HepG2 (cell line): Measurements from ENCODE around the gene KCND3. TPM values are rescaled to one million over a fixed set of nuclear protein-coding genes. Genes with fewer than 3 reads are reported as not detected.

Experiments used
- ATAC-seq: fragments of 200-7000 bp; cut with Tn5 transposase; 3 replicates; pipeline ENCODE4 v1.9.1; 2020; ENCODE audit warnings: mild to moderate bottlenecking, moderate library complexity
- BruUV-seq: library from RNA; stranded (reverse); fragments of 400-500 nt; replicated peaks from 2 replicates; lab custom pipeline; 2021; lab: Mats Ljungman, UMichigan
- CTCF ChIA-PET: fragments of 300-600 bp; formaldehyde crosslinking; extraction: SDS; loops from one replicate; lab custom pipeline; 2021; ENCODE audit warnings: low total read pairs, inconsistent platforms, low intra/inter-chr PET ratio; lab: Yijun Ruan, JAX
- POLR2A ChIA-PET: fragments of 350-600 bp; sonication (Branson Sonifier 250); formaldehyde crosslinking; loops from one replicate; lab custom pipeline; 2020; ENCODE audit warnings: antibody characterized with exemption, inconsistent platforms; lab: Yijun Ruan, JAX
- DNase-seq: peaks from one replicate; pipeline ENCODE4 v3.0.0-alpha.2; 2015; ENCODE audit warnings: low spot score
- FAIRE-seq: peaks from 3 replicates; lab custom pipeline; 2011; peaks lifted over from hg19 to GRCh38; lab: Jason Lieb, UNC
- H2AFZ ChIP-seq: one replicate; pipeline ENCODE4 v1.6.1; 2011; ENCODE audit warnings: low read length, inconsistent platforms
- H3K27ac ChIP-seq: fragments of 300-600 bp; 3 replicates; pipeline ENCODE4 v1.8.0; 2011; ENCODE audit warnings: mixed run types, mild to moderate bottlenecking, mixed read lengths, low read length, inconsistent platforms; ENCODE audit not compliant: insufficient read depth; ENCODE audit errors: extremely low read length
- H3K27me3 ChIP-seq, 2 experiments: fragments of 200-600 bp in 1 of 2; 2 replicates in 1 of 2; 3 replicates in 1 of 2; pipeline versions ENCODE4 v1.6.0 to v1.8.0; 2011; ENCODE audit warnings: low read length in 2 of 2, mild to moderate bottlenecking in 2 of 2, moderate library complexity in 2 of 2, inconsistent platforms in 1 of 2; ENCODE audit not compliant: insufficient read depth in 2 of 2, control insufficient read depth in 1 of 2
- H3K36me3 ChIP-seq, 2 experiments: fragments of 200-600 bp in 1 of 2; replicated peaks in 1 of 2; 2 replicates in 1 of 2; 3 replicates in 1 of 2; pipeline versions ENCODE4 v1.5.1 to v1.8.0; 2011; ENCODE audit warnings: low read length in 2 of 2, inconsistent platforms in 1 of 2; ENCODE audit not compliant: insufficient read depth in 2 of 2, control insufficient read depth in 1 of 2
- H3K4me1 ChIP-seq: 2 replicates; pipeline ENCODE4 v1.5.1; 2012; ENCODE audit warnings: low read length, inconsistent platforms; ENCODE audit not compliant: insufficient read depth
- H3K4me2 ChIP-seq: 2 replicates; pipeline ENCODE4 v1.6.0; 2011; ENCODE audit warnings: low read depth, low read length, inconsistent platforms
- H3K4me3 ChIP-seq, 3 experiments: fragments of 200-600 bp in 1 of 3; sonication (generic), shearing (Covaris generic) in 1 of 3; replicated peaks in 1 of 3; 2 replicates each; pipeline ENCODE4 v1.5.1; 2011 to 2016; ENCODE audit warnings: low read length in 3 of 3, inconsistent platforms in 2 of 3, low read depth in 2 of 3, mild to moderate bottlenecking in 2 of 3, control low read depth in 1 of 3, mixed read lengths in 1 of 3; ENCODE audit not compliant: insufficient read depth in 1 of 3
- H3K79me2 ChIP-seq: one replicate; pipeline ENCODE4 v1.6.1; 2011; ENCODE audit warnings: low read length, inconsistent platforms; ENCODE audit not compliant: insufficient read depth
- H3K9ac ChIP-seq: 2 replicates; pipeline ENCODE4 v1.6.0; 2011; ENCODE audit warnings: mild to moderate bottlenecking, low read depth, low read length, inconsistent platforms; ENCODE audit not compliant: insufficient read depth
- H3K9me3 ChIP-seq: 2 replicates; pipeline ENCODE4 v1.5.1; 2012; ENCODE audit warnings: mild to moderate bottlenecking, low read length
- H4K20me1 ChIP-seq: 2 replicates; pipeline ENCODE4 v1.6.0; 2011; ENCODE audit warnings: inconsistent platforms, mild to moderate bottlenecking, low read length, moderate library complexity; ENCODE audit not compliant: insufficient read depth
- BCL6 ChIP-seq: IDR thresholded peaks from 2 replicates; pipeline ENCODE4 v1.6.1; 2016; ENCODE audit warnings: missing genetic modification reagents, missing compliant biosample characterization
- FOXM1 ChIP-seq: sonication (generic); formaldehyde crosslinking; IDR thresholded peaks from 2 replicates; pipeline ENCODE4 v1.5.0; 2020; ENCODE audit warnings: missing genetic modification reagents
- FOXP1 ChIP-seq, 2 experiments: fragments of 450-650 bp in 1 of 2; IDR thresholded peaks; 2 replicates each; pipeline ENCODE4 v1.6.1; 2017 to 2018; ENCODE audit warnings: antibody characterized with exemption in 1 of 2
- HHEX ChIP-seq: IDR thresholded peaks from 2 replicates; pipeline ENCODE4 v1.6.1; 2016; ENCODE audit warnings: control low read depth
- HMG20A ChIP-seq: IDR thresholded peaks from 2 replicates; pipeline ENCODE4 v1.6.1; 2016; ENCODE audit warnings: borderline replicate concordance
- KAT8 ChIP-seq: IDR thresholded peaks from 2 replicates; pipeline ENCODE4 v1.6.1; 2016; ENCODE audit warnings: missing genetic modification reagents, missing compliant biosample characterization
- MEIS2 ChIP-seq: sonication (generic); formaldehyde crosslinking; IDR thresholded peaks from 2 replicates; pipeline ENCODE4 v1.9.0; 2021; ENCODE audit warnings: mild to moderate bottlenecking, missing genetic modification reagents
- PRMT3 ChIP-seq: sonication (generic); formaldehyde crosslinking; IDR thresholded peaks from 2 replicates; pipeline ENCODE4 v1.8.1; 2022; ENCODE audit warnings: low read depth, mild to moderate bottlenecking, moderate library complexity, missing genetic modification reagents, borderline replicate concordance
- RFXAP ChIP-seq: sonication (generic); formaldehyde crosslinking; IDR thresholded peaks from 2 replicates; pipeline ENCODE4 v1.4.0; 2020; ENCODE audit warnings: missing genetic modification reagents, borderline replicate concordance
- RXRB ChIP-seq: IDR thresholded peaks from 2 replicates; pipeline ENCODE4 v1.6.1; 2016; ENCODE audit warnings: borderline replicate concordance, missing genetic modification reagents, missing compliant biosample characterization
- SNAI1 ChIP-seq: sonication (generic); formaldehyde crosslinking; IDR thresholded peaks from 2 replicates; pipeline ENCODE4 v1.5.0; 2020; ENCODE audit warnings: mild to moderate bottlenecking, missing genetic modification reagents, borderline replicate concordance
- TEAD3 ChIP-seq: optimal IDR thresholded peaks from 2 replicates; pipeline ENCODE3; 2016; ENCODE audit warnings: borderline replicate concordance
- ZC3H4 ChIP-seq: sonication (generic); formaldehyde crosslinking; IDR thresholded peaks from 2 replicates; pipeline ENCODE4 v1.4.0; 2020; ENCODE audit warnings: missing genetic modification reagents, borderline replicate concordance
- ZFY ChIP-seq: sonication (generic); formaldehyde crosslinking; IDR thresholded peaks from 2 replicates; pipeline ENCODE4 v1.4.0; 2020; ENCODE audit warnings: missing genetic modification reagents
- ZMYM2 ChIP-seq: sonication (generic); formaldehyde crosslinking; IDR thresholded peaks from 2 replicates; pipeline ENCODE4 v1.8.0; 2022; ENCODE audit warnings: mild to moderate bottlenecking, missing genetic modification reagents
- ZMYM4 ChIP-seq: sonication (generic); formaldehyde crosslinking; IDR thresholded peaks from 2 replicates; pipeline ENCODE4 v1.8.1; 2023; ENCODE audit warnings: mild to moderate bottlenecking, missing genetic modification reagents
- ZNF451 ChIP-seq: sonication (generic); formaldehyde crosslinking; IDR thresholded peaks from 2 replicates; pipeline ENCODE4 v1.5.0; 2020; ENCODE audit warnings: mild to moderate bottlenecking, missing genetic modification reagents
- ZNF724P ChIP-seq: sonication (generic); formaldehyde crosslinking; IDR thresholded peaks from 2 replicates; pipeline ENCODE4 v1.8.0; 2022; ENCODE audit warnings: missing genetic modification reagents, borderline replicate concordance
- ZNF749 ChIP-seq: sonication (generic); formaldehyde crosslinking; IDR thresholded peaks from 2 replicates; pipeline ENCODE4 v1.8.0; 2022; ENCODE audit warnings: mild to moderate bottlenecking, missing genetic modification reagents, moderate library complexity, borderline replicate concordance
- WGBS: methylation state at CpG from one replicate; pipeline ENCODE4 v1.1.6; 2017; ENCODE audit warnings: low lambda C conversion rate; 5-methylcytosine and 5-hydroxymethylcytosine counted together
- in situ Hi-C: cut with HindIII; loops from 2 replicates; pipeline ENCODE4 v1.10.0; 2017; ENCODE audit warnings: low pct_unique_long_range_greater_than_20kb; ENCODE audit not compliant: extremely low pct_ligation_motif_present
- intact Hi-C: fragments of 100-400 bp; cut with micrococcal nuclease; formaldehyde crosslinking; loops from one replicate; pipeline ENCODE4 v1.10.0; 2022; ENCODE audit not compliant: unreplicated experiment
- polyA plus RNA-seq, 8 experiments: library from polyadenylated mRNA; depleted of rRNA in 3 of 8; stranded (reverse) in 7 of 8; unstranded in 1 of 8; fragments of >200 nt; fragmentation: Illumina TruSeq in 4 of 8; extraction: Trizol in 4 of 8; gene quantifications; 2 replicates each; pipeline versions ENCODE4 v1.2.1 to v1.2.3, GENCODE V29; 2011 to 2016; ENCODE audit warnings: low read depth in 4 of 8, missing spikeins in 1 of 8, mixed read lengths in 1 of 8; ENCODE audit not compliant: insufficient read depth in 1 of 8
- total RNA-seq, 5 experiments: library from RNA; depleted of rRNA; stranded (reverse); fragments of >200 nt; fragmentation: Illumina TruSeq; extraction: Trizol; gene quantifications; 2 replicates each; pipeline ENCODE4 v1.2.3, GENCODE V29; 2016; ENCODE audit warnings: low read depth in 1 of 5
- TF ChIP-seq, protein P1 (sequence below): sonication (generic); formaldehyde crosslinking; IDR thresholded peaks from 2 replicates; pipeline ENCODE4 v1.4.0; 2020; ENCODE audit warnings: missing genetic modification reagents
- TF ChIP-seq, protein P2 (sequence below): sonication (generic); formaldehyde crosslinking; IDR thresholded peaks from 2 replicates; pipeline ENCODE4 v1.9.0; 2021; ENCODE audit warnings: missing genetic modification reagents, mild to moderate bottlenecking, borderline replicate concordance
- TF ChIP-seq, protein P3 (sequence below): sonication (generic); formaldehyde crosslinking; IDR thresholded peaks from 2 replicates; pipeline ENCODE4 v1.8.0; 2023; ENCODE audit warnings: mild to moderate bottlenecking, missing genetic modification reagents
- TF ChIP-seq, protein P4 (sequence below): sonication (generic); formaldehyde crosslinking; IDR thresholded peaks from 2 replicates; pipeline ENCODE4 v1.5.0; 2020; ENCODE audit warnings: mild to moderate bottlenecking, low read depth, missing genetic modification reagents, borderline replicate concordance

The KCND3 gene
- total and polyA plus RNA-seq, 2 of the 13 experiments (the other 11 are each of a cell fraction or from before 2014, with no cell fraction given): 0.04 TPM; not detected in 1

DNA sequence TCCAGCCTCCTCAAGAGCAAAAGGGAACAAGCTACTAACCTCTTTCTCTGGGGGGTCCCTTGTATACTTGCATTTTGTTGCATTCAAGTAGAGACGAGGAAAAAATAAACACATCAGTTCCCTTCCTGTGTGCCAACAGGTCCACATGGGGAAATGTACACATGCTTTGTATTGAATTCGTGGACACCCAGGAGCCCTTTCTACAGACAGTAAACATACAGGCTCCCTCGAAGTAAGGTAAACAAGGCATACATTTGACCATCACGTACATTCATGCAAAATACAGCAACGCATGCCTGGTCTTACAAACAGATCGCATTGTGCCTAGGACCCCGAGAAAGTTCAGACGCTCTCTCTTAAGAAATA, 1.1 kb downstream of the KCND3 start:
- ChIA-PET CTCF (no interaction called here), POLR2A (no interaction called here)
- Histone ChIP-seq H3K27me3 (peaks cover 4 to 56% of the 10 kb centered on the region in 2 experiments; a peak in 4 of 5 replicates), H3K27ac (no peak overlapping the region), H3K79me2 (no peaks in the 10 kb centered on the region), H3K9me3 (no peaks in the 10 kb centered on the region), H3K4me3 (peak overlapping the region in 1 of 3 experiments; percentile 55; a peak in 1 of 6 replicates), H3K36me3 (no peaks in the 10 kb centered on the region), H3K4me2 (peak overlapping the region; percentile 56), H2AFZ (no peak overlapping the region), H4K20me1 (0 out of 2 replicates have a peak, but pooled peaks cover 3% of the 10 kb centered on the region), H3K4me1 (peaks cover 32% of the 10 kb centered on the region), H3K9ac (no peak overlapping the region)
- in situ Hi-C loops (no loop called here), intact Hi-C loops (no loop called here)
- WGBS: 11% methylated on average over 7 of the region's 8 CpGs
- DNase-seq (peak; percentile 13), FAIRE-seq (no peak), ATAC-seq (peak; percentile 25)
- no TSS peak for BruUV-seq
- TF ChIP-seq ZMYM2 (CRISPR knock-in tag): no peak
- no peak for TF ChIP-seq ZMYM4
- TF ChIP-seq ZNF451 (CRISPR knock-in tag): no peak
- TF ChIP-seq, protein P1, sequence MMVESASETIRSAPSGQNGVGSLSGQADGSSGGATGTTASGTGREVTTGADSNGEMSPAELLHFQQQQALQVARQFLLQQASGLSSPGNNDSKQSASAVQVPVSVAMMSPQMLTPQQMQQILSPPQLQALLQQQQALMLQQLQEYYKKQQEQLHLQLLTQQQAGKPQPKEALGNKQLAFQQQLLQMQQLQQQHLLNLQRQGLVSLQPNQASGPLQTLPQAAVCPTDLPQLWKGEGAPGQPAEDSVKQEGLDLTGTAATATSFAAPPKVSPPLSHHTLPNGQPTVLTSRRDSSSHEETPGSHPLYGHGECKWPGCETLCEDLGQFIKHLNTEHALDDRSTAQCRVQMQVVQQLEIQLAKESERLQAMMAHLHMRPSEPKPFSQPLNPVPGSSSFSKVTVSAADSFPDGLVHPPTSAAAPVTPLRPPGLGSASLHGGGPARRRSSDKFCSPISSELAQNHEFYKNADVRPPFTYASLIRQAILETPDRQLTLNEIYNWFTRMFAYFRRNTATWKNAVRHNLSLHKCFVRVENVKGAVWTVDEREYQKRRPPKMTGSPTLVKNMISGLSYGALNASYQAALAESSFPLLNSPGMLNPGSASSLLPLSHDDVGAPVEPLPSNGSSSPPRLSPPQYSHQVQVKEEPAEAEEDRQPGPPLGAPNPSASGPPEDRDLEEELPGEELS (CRISPR knock-in tag): peak; percentile 69
- TF ChIP-seq, protein P2, sequence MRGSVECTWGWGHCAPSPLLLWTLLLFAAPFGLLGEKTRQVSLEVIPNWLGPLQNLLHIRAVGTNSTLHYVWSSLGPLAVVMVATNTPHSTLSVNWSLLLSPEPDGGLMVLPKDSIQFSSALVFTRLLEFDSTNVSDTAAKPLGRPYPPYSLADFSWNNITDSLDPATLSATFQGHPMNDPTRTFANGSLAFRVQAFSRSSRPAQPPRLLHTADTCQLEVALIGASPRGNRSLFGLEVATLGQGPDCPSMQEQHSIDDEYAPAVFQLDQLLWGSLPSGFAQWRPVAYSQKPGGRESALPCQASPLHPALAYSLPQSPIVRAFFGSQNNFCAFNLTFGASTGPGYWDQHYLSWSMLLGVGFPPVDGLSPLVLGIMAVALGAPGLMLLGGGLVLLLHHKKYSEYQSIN: no peak
- no peak for TF ChIP-seq RXRB (CRISPR knock-in tag)
- no peak for TF ChIP-seq ZC3H4
- TF ChIP-seq, protein P3, sequence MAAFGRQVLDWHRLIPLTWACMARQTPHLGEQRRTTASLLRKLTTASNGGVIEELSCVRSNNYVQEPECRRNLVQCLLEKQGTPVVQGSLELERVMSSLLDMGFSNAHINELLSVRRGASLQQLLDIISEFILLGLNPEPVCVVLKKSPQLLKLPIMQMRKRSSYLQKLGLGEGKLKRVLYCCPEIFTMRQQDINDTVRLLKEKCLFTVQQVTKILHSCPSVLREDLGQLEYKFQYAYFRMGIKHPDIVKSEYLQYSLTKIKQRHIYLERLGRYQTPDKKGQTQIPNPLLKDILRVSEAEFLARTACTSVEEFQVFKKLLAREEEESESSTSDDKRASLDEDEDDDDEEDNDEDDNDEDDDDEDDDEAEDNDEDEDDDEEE: no peak
- no peak for TF ChIP-seq PRMT3 (CRISPR knock-in tag)
- TF ChIP-seq FOXP1 (IDR thresholded peaks at IDR 0.05): no peak
- peak; percentile 67 for TF ChIP-seq FOXP1 (CRISPR knock-in tag; IDR thresholded peaks at IDR 0.05)
- TF ChIP-seq, protein P4, sequence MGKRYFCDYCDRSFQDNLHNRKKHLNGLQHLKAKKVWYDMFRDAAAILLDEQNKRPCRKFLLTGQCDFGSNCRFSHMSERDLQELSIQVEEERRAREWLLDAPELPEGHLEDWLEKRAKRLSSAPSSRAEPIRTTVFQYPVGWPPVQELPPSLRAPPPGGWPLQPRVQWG: no peak
- TF ChIP-seq SNAI1: no peak
- peak; percentile 98 for TF ChIP-seq BCL6 (CRISPR knock-in tag)
- no peak for TF ChIP-seq HMG20A
- TF ChIP-seq MEIS2 (CRISPR knock-in tag): no peak
- TF ChIP-seq ZFY (CRISPR knock-in tag): no peak
- TF ChIP-seq ZNF724P (CRISPR knock-in tag): no peak
- no peak for TF ChIP-seq ZNF749 (CRISPR knock-in tag)
- TF ChIP-seq TEAD3 (CRISPR knock-in tag): no peak
- TF ChIP-seq FOXM1 (CRISPR knock-in tag): no peak
- peak; percentile 28; the same call in 1 of the 2 replicates for TF ChIP-seq HHEX (CRISPR knock-in tag)
- no peak for TF ChIP-seq KAT8 (CRISPR knock-in tag)
- no peak for TF ChIP-seq RFXAP (CRISPR knock-in tag)
